ENCODE data around the gene USP51. TPM values are rescaled to one million over a fixed set of nuclear protein-coding genes. Genes with fewer than 3 reads are reported as not detected.
"Not testable (repeated sequence)": the region's sequence is repeated elsewhere in the genome, so short reads cannot be mapped to it uniquely, and the experiment has no call there.

USP51 gene
- total RNA-seq, 1 experiment from 2014 or later = 2.2 TPM

GRCh38 chrX:55508410-55509152, 18.9 kb upstream of the USP51 start:
- not testable (repeated sequence) for DNase-seq; H3K4me1 ChIP-seq (ENCODE audit: low read length); H3K4me3 ChIP-seq (ENCODE audit: low read length)

GRCh38 chrX:55507699-55508098, 18.1 kb upstream of the USP51 start:
- H4K20me1 ChIP-seq (ENCODE audit: insufficient read depth, low read depth, low read length); H3K27ac ChIP-seq (ENCODE audit: low read length); H3K9me2 ChIP-seq (replicated peaks; ENCODE audit: insufficient read depth, low read length); H3K79me2 ChIP-seq (ENCODE audit: low read length); H3K9me3 ChIP-seq (ENCODE audit: low read length); DNase-seq; H3K9ac ChIP-seq (ENCODE audit: low read length); H3K27me3 ChIP-seq (ENCODE audit: low read length); H2AFZ ChIP-seq (ENCODE audit: low read length); H3K36me3 ChIP-seq (ENCODE audit: insufficient read depth, low read length); H3K4me1 ChIP-seq (ENCODE audit: low read length); H3K4me3 ChIP-seq (ENCODE audit: low read length); H3K4me2 ChIP-seq (ENCODE audit: low read depth, low read length, poor library complexity, severe bottlenecking): not testable (repeated sequence)

More at GRCh38 chrX:55508410-55509152, 18.9 kb upstream of the USP51 start:
- not testable (repeated sequence) for H3K9ac ChIP-seq (ENCODE audit: low read length); H3K9me3 ChIP-seq (ENCODE audit: low read length); H3K4me2 ChIP-seq (ENCODE audit: low read depth, low read length, poor library complexity, severe bottlenecking); H4K20me1 ChIP-seq (ENCODE audit: insufficient read depth, low read depth, low read length); H2AFZ ChIP-seq (ENCODE audit: low read length); H3K27me3 ChIP-seq (ENCODE audit: low read length); H3K36me3 ChIP-seq (ENCODE audit: insufficient read depth, low read length); H3K79me2 ChIP-seq (ENCODE audit: low read length); H3K9me2 ChIP-seq (replicated peaks; ENCODE audit: insufficient read depth, low read length); H3K27ac ChIP-seq (ENCODE audit: low read length)

DNA sequence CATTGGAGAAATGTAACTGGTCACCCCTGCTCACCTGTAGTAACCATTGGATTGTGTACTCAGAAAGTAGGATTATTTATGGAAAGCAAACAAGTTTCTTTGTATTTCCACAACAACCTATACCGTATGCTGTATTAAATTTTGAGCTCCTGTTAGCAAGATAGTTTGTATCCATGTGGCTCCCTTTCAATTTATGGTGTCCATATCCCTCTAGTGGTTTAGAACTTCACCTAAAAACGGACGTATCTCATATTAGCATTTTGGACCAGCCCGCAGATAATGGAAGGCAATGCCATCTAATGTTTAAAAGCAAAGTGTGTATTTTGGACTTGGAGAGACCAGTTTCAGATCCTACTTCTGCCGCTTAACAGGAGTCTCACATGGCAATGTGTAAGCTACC, 17.4 kb upstream of the USP51 start:
- H3K4me2 ChIP-seq (ENCODE audit: low read depth, low read length, poor library complexity, severe bottlenecking); H3K79me2 ChIP-seq (ENCODE audit: low read length); H3K36me3 ChIP-seq (ENCODE audit: insufficient read depth, low read length); H3K9ac ChIP-seq (ENCODE audit: low read length); H3K27me3 ChIP-seq (ENCODE audit: low read length); H3K9me2 ChIP-seq (replicated peaks; ENCODE audit: insufficient read depth, low read length); H4K20me1 ChIP-seq (ENCODE audit: insufficient read depth, low read depth, low read length); H3K4me3 ChIP-seq (ENCODE audit: low read length); H3K27ac ChIP-seq (ENCODE audit: low read length); H2AFZ ChIP-seq (ENCODE audit: low read length); DNase-seq; H3K4me1 ChIP-seq (ENCODE audit: low read length); H3K9me3 ChIP-seq (ENCODE audit: low read length): not testable (repeated sequence)

DNA sequence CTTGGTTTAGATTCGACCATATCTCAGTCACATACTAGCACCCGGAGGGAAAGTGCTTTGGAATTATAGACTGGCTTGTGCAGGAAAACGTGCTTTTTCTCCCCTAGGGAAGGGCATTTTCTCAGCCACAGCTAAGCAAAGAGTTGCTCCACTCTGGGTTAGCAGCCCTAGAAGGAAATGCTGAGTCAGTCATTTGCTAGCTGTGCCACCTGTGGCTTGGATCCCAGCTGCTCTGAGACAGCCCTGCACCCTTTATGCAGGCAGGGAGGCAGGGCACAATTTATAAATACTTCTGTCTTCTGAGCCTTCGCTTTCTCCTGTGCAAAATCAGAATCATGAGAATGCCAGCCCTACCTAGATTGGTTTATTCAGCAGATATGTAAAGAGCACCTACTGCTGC, 1.3 kb upstream of the USP51 start:
- H3K79me2 ChIP-seq (ENCODE audit: low read length) = no peaks in the 10 kb centered on the region
- no peaks in the 10 kb centered on the region for H3K27me3 ChIP-seq (ENCODE audit: low read length)
- no peak overlapping the region for H3K9ac ChIP-seq (ENCODE audit: low read length)
- no peaks in the 10 kb centered on the region for H3K36me3 ChIP-seq (ENCODE audit: insufficient read depth, low read length)
- H3K4me3 ChIP-seq (ENCODE audit: low read length) = no peak overlapping the region
- no peak overlapping the region for H2AFZ ChIP-seq (ENCODE audit: low read length)
- no peak overlapping the region for H3K4me2 ChIP-seq (ENCODE audit: low read depth, low read length, poor library complexity, severe bottlenecking)
- H3K27ac ChIP-seq (ENCODE audit: low read length) = no peak overlapping the region
- no peaks in the 10 kb centered on the region for H3K9me2 ChIP-seq (replicated peaks; ENCODE audit: insufficient read depth, low read length)
- no peak for DNase-seq
- no peaks in the 10 kb centered on the region for H4K20me1 ChIP-seq (ENCODE audit: insufficient read depth, low read depth, low read length)
- no peaks in the 10 kb centered on the region for H3K9me3 ChIP-seq (ENCODE audit: low read length)
- peaks cover 9% of the 10 kb centered on the region for H3K4me1 ChIP-seq (ENCODE audit: low read length)

DNA sequence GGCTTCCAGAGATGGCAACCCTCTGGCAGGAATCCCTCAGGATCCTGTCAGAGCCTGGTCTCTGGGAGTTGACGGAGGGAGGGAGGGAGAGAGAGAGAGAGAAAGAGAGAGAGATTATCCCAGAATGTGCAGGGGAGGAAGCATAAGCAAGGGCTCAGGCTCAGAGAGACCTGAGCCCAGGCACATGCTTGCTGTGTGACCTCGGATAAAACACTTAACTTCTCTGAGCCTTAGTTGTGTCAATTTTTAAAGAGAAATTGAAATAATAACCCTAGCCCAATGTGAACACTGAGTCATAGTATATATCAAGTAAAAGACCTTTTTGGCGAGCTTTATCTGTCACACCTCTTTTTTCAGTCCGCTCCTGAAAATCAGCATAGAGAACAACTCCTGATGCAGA, 473 bp upstream of the USP51 start:
- Histone ChIP-seq H4K20me1 (ENCODE audit: insufficient read depth, low read depth, low read length) (no peaks in the 10 kb centered on the region), H3K9ac (ENCODE audit: low read length) (peak overlapping the region; percentile 73), H3K9me3 (ENCODE audit: low read length) (no peaks in the 10 kb centered on the region), H3K79me2 (ENCODE audit: low read length) (no peaks in the 10 kb centered on the region), H3K4me1 (ENCODE audit: low read length) (peaks cover 9% of the 10 kb centered on the region), H3K9me2 (replicated peaks; ENCODE audit: insufficient read depth, low read length) (no peaks in the 10 kb centered on the region), H3K36me3 (ENCODE audit: insufficient read depth, low read length) (no peaks in the 10 kb centered on the region), H3K4me3 (ENCODE audit: low read length) (peak overlapping the region; percentile 67), H2AFZ (ENCODE audit: low read length) (no peak overlapping the region), H3K27me3 (ENCODE audit: low read length) (no peaks in the 10 kb centered on the region), H3K27ac (ENCODE audit: low read length) (no peak overlapping the region), H3K4me2 (ENCODE audit: low read depth, low read length, poor library complexity, severe bottlenecking) (peak overlapping the region; percentile 71)
- no peak for DNase-seq

DNA sequence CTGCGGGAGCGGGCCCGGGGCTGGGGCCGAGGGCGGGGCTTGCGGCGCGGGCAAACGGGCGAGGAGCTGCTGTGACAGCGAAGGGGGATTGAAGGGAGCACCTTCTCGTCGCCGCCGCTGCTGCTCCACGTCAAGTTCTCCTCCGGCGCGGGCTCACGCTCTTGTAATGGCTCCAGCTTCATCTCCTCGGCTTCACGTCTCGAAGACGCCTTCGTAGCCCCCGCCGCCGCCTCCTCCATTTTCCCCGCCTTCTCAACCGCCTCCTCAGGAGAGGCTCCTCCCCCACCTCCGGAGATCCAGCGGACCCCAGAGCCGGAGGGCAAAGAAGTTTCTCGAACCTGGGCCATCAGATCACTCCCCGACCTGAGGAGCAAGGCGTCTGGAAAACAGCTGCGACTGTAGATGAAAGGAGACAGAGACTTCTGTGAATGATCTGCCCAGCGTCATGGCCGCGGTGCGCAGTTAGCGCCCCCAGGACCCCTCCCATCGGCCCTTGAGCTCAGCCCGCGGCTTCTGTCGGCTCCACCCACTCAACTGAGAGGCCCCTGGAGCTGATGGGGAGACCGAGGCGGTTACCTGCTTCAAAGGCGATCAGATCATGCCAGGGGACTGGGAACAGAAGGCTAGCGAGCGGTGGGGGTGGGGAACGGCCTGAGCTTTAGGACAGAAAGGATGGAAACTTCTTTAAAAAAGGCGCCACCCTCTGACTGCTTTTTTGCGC, 895 bp downstream of the USP51 start:
- Histone ChIP-seq H3K4me1 (ENCODE audit: low read length) (peaks cover 9% of the 10 kb centered on the region), H3K9ac (ENCODE audit: low read length) (peak overlapping the region; percentile 73), H3K27ac (ENCODE audit: low read length) (peak overlapping the region; percentile 28; the same call in 1 of the 2 replicates), H3K4me2 (ENCODE audit: low read depth, low read length, poor library complexity, severe bottlenecking) (peak overlapping the region; percentile 71), H4K20me1 (ENCODE audit: insufficient read depth, low read depth, low read length) (no peaks in the 10 kb centered on the region), H3K4me3 (ENCODE audit: low read length) (peak overlapping the region; percentile 67), H3K9me3 (ENCODE audit: low read length) (no peaks in the 10 kb centered on the region), H3K9me2 (replicated peaks; ENCODE audit: insufficient read depth, low read length) (no peaks in the 10 kb centered on the region), H3K79me2 (ENCODE audit: low read length) (no peaks in the 10 kb centered on the region), H3K27me3 (ENCODE audit: low read length) (no peaks in the 10 kb centered on the region), H3K36me3 (ENCODE audit: insufficient read depth, low read length) (no peaks in the 10 kb centered on the region), H2AFZ (ENCODE audit: low read length) (peak overlapping the region; percentile 72)
- peak; percentile 74 for DNase-seq

GRCh38 chrX:55488006-55488592, 1.5 kb downstream of the USP51 start:
- peak overlapping the region; percentile 73 for H3K9ac ChIP-seq (ENCODE audit: low read length)
- H3K9me2 ChIP-seq (replicated peaks; ENCODE audit: insufficient read depth, low read length) = no peaks in the 10 kb centered on the region
- no peak overlapping the region for H2AFZ ChIP-seq (ENCODE audit: low read length)
- no peaks in the 10 kb centered on the region for H3K36me3 ChIP-seq (ENCODE audit: insufficient read depth, low read length)
- peak overlapping the region; percentile 71 for H3K4me2 ChIP-seq (ENCODE audit: low read depth, low read length, poor library complexity, severe bottlenecking)
- no peaks in the 10 kb centered on the region for H3K79me2 ChIP-seq (ENCODE audit: low read length)
- DNase-seq = no peak
- peaks cover 12% of the 10 kb centered on the region for H3K4me1 ChIP-seq (ENCODE audit: low read length)
- H3K27me3 ChIP-seq (ENCODE audit: low read length) = no peaks in the 10 kb centered on the region
- H3K9me3 ChIP-seq (ENCODE audit: low read length) = no peaks in the 10 kb centered on the region
- no peaks in the 10 kb centered on the region for H4K20me1 ChIP-seq (ENCODE audit: insufficient read depth, low read depth, low read length)
- H3K4me3 ChIP-seq (ENCODE audit: low read length) = peak overlapping the region; percentile 57
- no peak overlapping the region for H3K27ac ChIP-seq (ENCODE audit: low read length)

DNA sequence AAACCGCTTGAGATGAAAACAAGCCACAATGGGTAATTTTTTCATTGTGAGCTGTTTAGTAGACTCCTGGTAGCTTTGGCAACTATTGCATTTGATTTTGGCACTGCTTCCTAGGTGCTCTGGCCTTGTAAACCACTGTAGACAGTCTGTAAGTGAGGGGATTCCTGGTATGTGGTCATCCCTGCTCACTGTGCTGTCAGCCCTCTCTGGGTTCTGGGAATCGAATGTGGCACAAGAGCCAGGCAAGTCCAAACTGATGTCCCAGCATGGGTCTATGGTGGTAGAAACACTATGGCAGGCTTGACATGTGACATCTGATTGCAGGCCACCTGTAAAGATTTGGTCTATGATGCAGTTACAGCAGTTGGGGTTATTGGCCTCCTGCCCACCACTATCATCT, 2.5 kb downstream of the USP51 start:
- no peaks in the 10 kb centered on the region for H4K20me1 ChIP-seq (ENCODE audit: insufficient read depth, low read depth, low read length)
- no peaks in the 10 kb centered on the region for H3K9me2 ChIP-seq (replicated peaks; ENCODE audit: insufficient read depth, low read length)
- no peak overlapping the region for H3K27ac ChIP-seq (ENCODE audit: low read length)
- no peak overlapping the region for H2AFZ ChIP-seq (ENCODE audit: low read length)
- no peaks in the 10 kb centered on the region for H3K79me2 ChIP-seq (ENCODE audit: low read length)
- H3K9me3 ChIP-seq (ENCODE audit: low read length) = no peaks in the 10 kb centered on the region
- H3K9ac ChIP-seq (ENCODE audit: low read length) = no peak overlapping the region
- DNase-seq = no peak
- no peaks in the 10 kb centered on the region for H3K36me3 ChIP-seq (ENCODE audit: insufficient read depth, low read length)
- H3K4me3 ChIP-seq (ENCODE audit: low read length) = no peak overlapping the region
- peak overlapping the region; percentile 71 for H3K4me2 ChIP-seq (ENCODE audit: low read depth, low read length, poor library complexity, severe bottlenecking)
- H3K27me3 ChIP-seq (ENCODE audit: low read length) = no peaks in the 10 kb centered on the region
- peaks cover 13% of the 10 kb centered on the region for H3K4me1 ChIP-seq (ENCODE audit: low read length)
